MM.1S (cell line): ENCODE results near the gene ATP6V0B.

Source experiments
- DNase-seq: peaks from one replicate; pipeline ENCODE4 v3.0.0-alpha.2; 2015
- H2AFZ ChIP-seq: fragments of 300-600 bp; sonication (generic); 2 replicates; pipeline ENCODE4 v1.6.0; 2016; ENCODE audit warnings: antibody characterized with exemption, low read length
- H3F3A ChIP-seq: fragments of 300-600 bp; sonication (generic); 2 replicates; pipeline ENCODE4 v1.6.1; 2016; ENCODE audit warnings: mild to moderate bottlenecking, antibody characterized with exemption, low read length, moderate library complexity, mixed read lengths; ENCODE audit not compliant: insufficient read depth
- H3K27ac ChIP-seq: fragments of 300-600 bp; sonication (generic); 2 replicates; pipeline ENCODE4 v1.5.1; 2016; ENCODE audit warnings: mild to moderate bottlenecking, low read length
- H3K27me3 ChIP-seq: fragments of 300-600 bp; sonication (generic); replicated peaks from 2 replicates; pipeline ENCODE4 v1.6.0; 2016; ENCODE audit warnings: low read length; ENCODE audit not compliant: insufficient read depth
- H3K36me3 ChIP-seq: fragments of 300-600 bp; sonication (generic); replicated peaks from 2 replicates; pipeline ENCODE4 v1.6.1; 2016; ENCODE audit warnings: mild to moderate bottlenecking, low read length, mixed read lengths; ENCODE audit not compliant: insufficient read depth
- H3K4me1 ChIP-seq: fragments of 300-600 bp; sonication (generic); 2 replicates; pipeline ENCODE4 v1.6.1; 2016; ENCODE audit warnings: low read length, mixed read lengths
- H3K4me2 ChIP-seq: fragments of 300-600 bp; sonication (generic); 2 replicates; pipeline ENCODE4 v1.6.0; 2016; ENCODE audit warnings: low read depth, low read length
- H3K4me3 ChIP-seq: fragments of 300-600 bp; sonication (generic); 2 replicates; pipeline ENCODE4 v1.5.1; 2016; ENCODE audit warnings: low read length, mixed read lengths
- H3K79me2 ChIP-seq: fragments of 300-600 bp; sonication (generic); 2 replicates; pipeline ENCODE4 v1.6.1; 2016; ENCODE audit warnings: mixed run types, low read length, mixed read lengths
- H3K9ac ChIP-seq: fragments of 300-600 bp; sonication (generic); 2 replicates; pipeline ENCODE4 v1.6.1; 2016; ENCODE audit warnings: low read length, mixed read lengths
- H3K9me2 ChIP-seq: fragments of 300-600 bp; sonication (generic); replicated peaks from 2 replicates; pipeline ENCODE4 v1.6.1; 2016; ENCODE audit warnings: mild to moderate bottlenecking, low read length, mixed read lengths; ENCODE audit not compliant: insufficient read depth
- H3K9me3 ChIP-seq: fragments of 300-600 bp; sonication (generic); replicated peaks from 2 replicates; pipeline ENCODE4 v1.6.1; 2016; ENCODE audit warnings: mild to moderate bottlenecking, low read length, mixed read lengths; ENCODE audit not compliant: insufficient read depth
- H4K20me1 ChIP-seq: fragments of 300-600 bp; sonication (generic); 2 replicates; pipeline ENCODE4 v1.6.1; 2016; ENCODE audit warnings: mild to moderate bottlenecking, low read length, moderate library complexity, mixed read lengths; ENCODE audit not compliant: insufficient read depth
- EZH2 ChIP-seq: fragments of 300-600 bp; sonication (generic); optimal IDR thresholded peaks from 2 replicates; pipeline ENCODE3; 2017; ENCODE audit warnings: low read depth, mild to moderate bottlenecking, antibody characterized with exemption, low read length, mixed read lengths
- EZH2phosphoT487 ChIP-seq: fragments of 300-600 bp; sonication (generic); IDR thresholded peaks from 2 replicates; pipeline ENCODE4 v1.6.1; 2018; ENCODE audit warnings: antibody characterized with exemption, low read length
- TF ChIP-seq, protein P1 (sequence below): fragments of 300-600 bp; sonication (generic); IDR thresholded peaks from 2 replicates; pipeline ENCODE4 v1.5.1; 2016; ENCODE audit warnings: antibody characterized with exemption, low read length, mixed read lengths

The ATP6V0B gene

DNA sequence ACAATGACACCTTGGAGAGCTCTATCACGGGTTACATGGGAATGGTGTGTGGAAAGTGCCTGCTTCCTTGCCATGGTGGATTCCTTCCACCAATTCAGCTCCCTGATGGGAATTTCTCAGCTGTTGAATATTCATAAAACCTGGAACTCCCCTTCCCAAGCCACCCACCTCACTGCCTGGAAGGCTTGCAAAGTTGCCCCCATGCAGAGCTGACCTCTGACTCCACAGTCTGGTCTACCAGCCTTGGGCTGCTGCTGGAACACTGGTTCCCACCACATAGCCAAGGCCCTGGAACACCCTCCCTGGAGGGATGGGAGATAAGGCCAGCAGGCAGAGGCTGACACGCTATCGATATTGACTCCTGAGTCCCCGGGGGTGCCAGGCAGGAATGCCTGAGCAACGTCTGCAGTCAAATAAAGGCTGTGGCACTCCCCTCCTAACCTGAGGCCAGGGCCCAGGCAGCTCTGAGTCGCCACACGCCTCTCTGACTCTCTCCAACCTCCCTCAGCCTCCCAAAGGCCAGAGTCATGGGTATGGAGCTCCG lies 25.4 kb downstream of the ATP6V0B start:
- H3K4me2 ChIP-seq: no peak overlapping the region
- H3K4me3 ChIP-seq: no peak overlapping the region
- H3K36me3 ChIP-seq: no peaks in the 10 kb centered on the region
- H3K27me3 ChIP-seq: no peaks in the 10 kb centered on the region
- no peaks in the 10 kb centered on the region for H3F3A ChIP-seq
- no peak overlapping the region for H3K9ac ChIP-seq
- TF ChIP-seq EZH2: no peak
- TF ChIP-seq EZH2phosphoT487: no peak
- TF ChIP-seq, protein P1, sequence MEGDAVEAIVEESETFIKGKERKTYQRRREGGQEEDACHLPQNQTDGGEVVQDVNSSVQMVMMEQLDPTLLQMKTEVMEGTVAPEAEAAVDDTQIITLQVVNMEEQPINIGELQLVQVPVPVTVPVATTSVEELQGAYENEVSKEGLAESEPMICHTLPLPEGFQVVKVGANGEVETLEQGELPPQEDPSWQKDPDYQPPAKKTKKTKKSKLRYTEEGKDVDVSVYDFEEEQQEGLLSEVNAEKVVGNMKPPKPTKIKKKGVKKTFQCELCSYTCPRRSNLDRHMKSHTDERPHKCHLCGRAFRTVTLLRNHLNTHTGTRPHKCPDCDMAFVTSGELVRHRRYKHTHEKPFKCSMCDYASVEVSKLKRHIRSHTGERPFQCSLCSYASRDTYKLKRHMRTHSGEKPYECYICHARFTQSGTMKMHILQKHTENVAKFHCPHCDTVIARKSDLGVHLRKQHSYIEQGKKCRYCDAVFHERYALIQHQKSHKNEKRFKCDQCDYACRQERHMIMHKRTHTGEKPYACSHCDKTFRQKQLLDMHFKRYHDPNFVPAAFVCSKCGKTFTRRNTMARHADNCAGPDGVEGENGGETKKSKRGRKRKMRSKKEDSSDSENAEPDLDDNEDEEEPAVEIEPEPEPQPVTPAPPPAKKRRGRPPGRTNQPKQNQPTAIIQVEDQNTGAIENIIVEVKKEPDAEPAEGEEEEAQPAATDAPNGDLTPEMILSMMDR: no peak
- H3K4me1 ChIP-seq: no peaks in the 10 kb centered on the region
- no peak for DNase-seq
- H3K9me2 ChIP-seq: no peaks in the 10 kb centered on the region
- H2AFZ ChIP-seq: no peak overlapping the region
- no peak overlapping the region for H3K27ac ChIP-seq
- H3K9me3 ChIP-seq: no peaks in the 10 kb centered on the region
- H3K79me2 ChIP-seq: no peaks in the 10 kb centered on the region
- H4K20me1 ChIP-seq: no peaks in the 10 kb centered on the region

DNA sequence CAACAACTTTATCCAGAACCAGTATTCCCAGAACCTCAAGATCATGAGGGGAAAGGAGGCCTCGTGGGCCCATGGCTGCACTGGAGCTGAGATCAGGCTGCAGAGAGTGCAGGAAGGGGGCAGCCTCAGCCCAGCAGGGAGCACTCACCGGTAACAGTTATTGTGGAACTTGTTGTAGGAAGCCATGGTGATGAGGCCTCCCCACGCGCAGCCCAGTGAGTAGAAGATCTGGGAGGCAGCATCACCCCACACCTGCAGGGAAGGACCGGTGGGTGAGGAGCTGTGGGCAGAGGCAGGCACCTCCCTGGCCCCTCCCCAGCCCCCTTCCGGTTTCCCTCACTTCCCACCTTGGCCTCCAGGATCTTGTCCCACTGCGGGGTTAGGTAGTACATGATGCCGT lies 27.4 kb downstream of the ATP6V0B start:
- Histone ChIP-seq H3K27me3 (no peaks in the 10 kb centered on the region), H3F3A (no peaks in the 10 kb centered on the region), H3K4me2 (no peak overlapping the region), H3K9ac (no peak overlapping the region), H4K20me1 (no peaks in the 10 kb centered on the region), H3K9me2 (no peaks in the 10 kb centered on the region), H3K36me3 (no peaks in the 10 kb centered on the region), H2AFZ (no peak overlapping the region), H3K9me3 (no peaks in the 10 kb centered on the region), H3K79me2 (no peaks in the 10 kb centered on the region), H3K4me1 (no peaks in the 10 kb centered on the region), H3K27ac (no peak overlapping the region), H3K4me3 (no peak overlapping the region)
- DNase-seq: no peak
- TF ChIP-seq EZH2 (no peak), EZH2phosphoT487 (no peak)
- TF ChIP-seq, protein P1: no peak

DNA sequence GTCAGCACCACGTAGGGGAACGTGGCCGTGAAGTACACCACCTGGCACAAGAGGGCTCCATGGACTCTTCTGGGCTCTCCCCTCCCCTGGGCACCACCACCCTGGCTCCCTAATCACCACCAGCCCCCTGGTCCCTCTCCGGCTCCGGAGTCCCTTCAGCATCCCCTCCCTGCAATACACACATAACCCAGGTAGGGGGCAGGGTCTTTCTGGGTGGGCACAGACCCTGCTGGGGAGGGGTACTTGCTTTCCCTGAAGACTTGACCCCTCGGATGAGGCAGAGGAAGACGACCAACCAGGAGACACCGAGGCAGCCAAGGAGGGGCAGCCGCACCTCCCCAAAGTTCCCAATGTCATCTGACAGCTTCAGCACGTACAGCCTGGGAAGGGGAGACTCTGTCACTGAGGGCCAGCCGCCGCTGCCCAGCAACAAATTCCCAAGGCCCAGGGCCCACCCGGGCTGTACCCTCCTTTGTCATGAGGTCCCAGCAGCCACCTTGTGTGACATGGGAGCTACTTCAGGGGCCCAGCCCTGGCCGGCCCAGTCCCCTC lies 27.9 kb downstream of the ATP6V0B start:
- no peak overlapping the region for H3K9ac ChIP-seq
- no peaks in the 10 kb centered on the region for H4K20me1 ChIP-seq
- no peaks in the 10 kb centered on the region for H3K36me3 ChIP-seq
- H2AFZ ChIP-seq: no peak overlapping the region
- H3K4me2 ChIP-seq: no peak overlapping the region
- no peaks in the 10 kb centered on the region for H3K79me2 ChIP-seq
- H3K9me2 ChIP-seq: no peaks in the 10 kb centered on the region
- H3K27ac ChIP-seq: no peak overlapping the region
- DNase-seq: no peak
- no peak for TF ChIP-seq EZH2phosphoT487
- TF ChIP-seq, protein P1: no peak
- no peaks in the 10 kb centered on the region for H3K9me3 ChIP-seq
- no peak overlapping the region for H3K4me3 ChIP-seq
- H3K4me1 ChIP-seq: no peaks in the 10 kb centered on the region
- no peaks in the 10 kb centered on the region for H3F3A ChIP-seq
- H3K27me3 ChIP-seq: no peaks in the 10 kb centered on the region
